Camera-type eye (tissue), 1 donor: ENCODE results near the gene ZNF319. TPM values are rescaled to one million over a fixed set of nuclear protein-coding genes. Genes with fewer than 3 reads are reported as not detected.

ENCODE experiments used
- total RNA-seq: library from RNA; depleted of rRNA; stranded (reverse); fragments of >200 nt; gene quantifications from one replicate; pipeline ENCODE4 v1.2.3, GENCODE V29; 2014

Gene ZNF319
- 10.2 TPM for total RNA-seq

GRCh38 chr16:57999971-58000705 lies at the start of gene ZNF319:
Gene ZNF319, minus strand, starts transcription at chr16:58000672. Its CDS starts 2,407 bp downstream, at chr16:57998265.

GRCh38 chr16:58025351-58026138 lies 25.1 kb upstream of the ZNF319 start, which contains the start of gene MMP15:
Gene MMP15, plus strand, starts transcription at chr16:58025754. Its CDS starts 597 bp downstream, at chr16:58026351.

GRCh38 chr16:58000706-58001676 lies 519 bp upstream of the ZNF319 start, which contains the start of gene USB1:
Gene USB1, plus strand, starts transcription at chr16:58001407. Its CDS starts 77 bp downstream, at chr16:58001484.

GRCh38 chr16:57970970-57971369 lies 29.5 kb downstream of the ZNF319 start, which contains the start of gene CNGB1:
Gene CNGB1, minus strand, starts transcription at chr16:57971128. Its CDS starts 3,842 bp downstream, at chr16:57967286.

Other genes starting within 250 kb of the ZNF319 start
- gene KIFC3, start 198.2 kb downstream of the ZNF319 start, total RNA-seq, result 84.1 TPM
- 50.7 TPM for gene CNGB1, start 29.5 kb downstream of the ZNF319 start, total RNA-seq
- gene USB1, start 735 bp upstream of the ZNF319 start, total RNA-seq, result 21.2 TPM
- 25.2 TPM for gene MMP15, start 25.1 kb upstream of the ZNF319 start, total RNA-seq
- gene CFAP20, start 128.7 kb upstream of the ZNF319 start, total RNA-seq, result 79.6 TPM
- 49.1 TPM for gene CSNK2A2, start 197.4 kb upstream of the ZNF319 start, total RNA-seq